Kidney epithelial cell (primary cell): ENCODE measurements around the gene DOCK11. TPM values are rescaled to one million over a fixed set of nuclear protein-coding genes. Genes with fewer than 3 reads are reported as not detected.

ENCODE experiments used
- DNase-seq: peaks from one replicate; pipeline ENCODE4 v3.0.0-alpha.2; 2010; ENCODE audit warnings: low read depth
- H3K27me3 ChIP-seq: 2 replicates; pipeline ENCODE4 v1.6.0; 2011; ENCODE audit warnings: low read length; ENCODE audit not compliant: control insufficient read depth, insufficient read depth
- H3K36me3 ChIP-seq: 2 replicates; pipeline ENCODE4 v1.5.1; 2011; ENCODE audit warnings: low read length; ENCODE audit not compliant: control insufficient read depth, insufficient read depth
- H3K4me3 ChIP-seq: 2 replicates; pipeline ENCODE4 v1.5.1; 2011; ENCODE audit warnings: low read depth, mild to moderate bottlenecking, control low read depth, low read length
- total RNA-seq: library from RNA; depleted of rRNA; stranded (reverse); fragments of >200 nt; gene quantifications from 2 replicates; pipeline ENCODE4 v1.2.3, GENCODE V29; 2015
- TF ChIP-seq, protein P1 (sequence below): IDR thresholded peaks from 2 replicates; pipeline ENCODE4 v1.5.1; 2011; ENCODE audit warnings: mild to moderate bottlenecking, moderate library complexity, low read length, control low read depth, inconsistent platforms; ENCODE audit not compliant: insufficient read depth, poor library complexity, severe bottlenecking

The DOCK11 gene
- total RNA-seq, 1 donor from 2014 or later = 10.9 TPM

DNA sequence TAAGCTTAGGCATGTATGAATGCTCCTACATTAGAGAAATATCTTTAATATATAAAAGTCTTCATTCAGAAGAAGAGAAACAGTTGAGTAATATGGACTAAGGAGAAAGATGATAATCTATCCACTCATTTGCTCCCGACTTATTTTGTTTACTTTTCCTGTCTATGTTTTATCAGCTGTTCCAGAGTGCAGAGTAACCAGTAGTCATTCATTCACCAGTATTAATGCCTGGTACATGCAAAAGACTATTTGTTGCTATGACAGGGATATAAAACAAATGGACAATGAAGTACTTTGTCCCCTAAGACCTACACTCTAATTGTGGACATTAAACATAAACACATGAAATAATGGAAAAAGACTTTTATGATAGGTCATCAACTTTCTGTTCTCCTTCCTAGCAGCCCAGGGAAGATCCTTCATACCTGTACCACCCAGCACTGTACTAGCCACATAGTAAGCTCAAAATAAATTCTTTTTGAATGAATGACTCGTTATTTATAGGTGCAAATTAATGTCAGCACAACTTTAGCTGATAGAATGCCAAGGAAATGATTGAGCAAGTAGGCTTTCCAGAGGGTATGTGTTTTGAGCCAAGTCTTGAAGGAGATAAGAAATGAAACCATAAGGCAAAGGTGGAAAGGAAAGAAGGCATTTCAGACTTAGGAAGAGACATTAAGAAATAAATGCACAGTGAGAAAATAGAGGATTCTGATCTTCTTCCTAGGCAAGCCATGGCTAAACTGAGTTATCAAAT is 186.8 kb downstream of the DOCK11 start:
- no peaks in the 10 kb centered on the region for H3K27me3 ChIP-seq

DNA sequence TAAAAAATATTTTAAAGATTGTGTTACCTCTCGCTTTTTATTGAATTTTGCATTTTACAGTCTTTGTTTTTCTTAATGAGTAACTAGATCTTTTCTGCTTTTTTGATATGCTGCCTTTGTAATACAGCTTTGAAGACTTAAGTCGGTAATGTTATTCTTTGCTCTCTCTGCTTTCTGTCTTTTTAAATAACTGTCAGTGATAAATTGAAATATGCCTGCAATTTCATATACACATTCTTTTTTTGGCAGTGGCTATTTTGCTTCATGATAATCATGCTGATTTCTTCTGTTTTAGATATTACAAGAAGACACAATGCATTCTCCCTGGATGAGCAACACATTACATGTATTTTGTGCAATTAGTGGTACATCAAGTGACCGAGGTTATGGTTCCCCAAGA is 189.8 kb downstream of the DOCK11 start:
- no peaks in the 10 kb centered on the region for H3K36me3 ChIP-seq
- H3K4me3 ChIP-seq = no peak overlapping the region
- H3K27me3 ChIP-seq = no peaks in the 10 kb centered on the region
- DNase-seq = no peak
- TF ChIP-seq, protein P1, sequence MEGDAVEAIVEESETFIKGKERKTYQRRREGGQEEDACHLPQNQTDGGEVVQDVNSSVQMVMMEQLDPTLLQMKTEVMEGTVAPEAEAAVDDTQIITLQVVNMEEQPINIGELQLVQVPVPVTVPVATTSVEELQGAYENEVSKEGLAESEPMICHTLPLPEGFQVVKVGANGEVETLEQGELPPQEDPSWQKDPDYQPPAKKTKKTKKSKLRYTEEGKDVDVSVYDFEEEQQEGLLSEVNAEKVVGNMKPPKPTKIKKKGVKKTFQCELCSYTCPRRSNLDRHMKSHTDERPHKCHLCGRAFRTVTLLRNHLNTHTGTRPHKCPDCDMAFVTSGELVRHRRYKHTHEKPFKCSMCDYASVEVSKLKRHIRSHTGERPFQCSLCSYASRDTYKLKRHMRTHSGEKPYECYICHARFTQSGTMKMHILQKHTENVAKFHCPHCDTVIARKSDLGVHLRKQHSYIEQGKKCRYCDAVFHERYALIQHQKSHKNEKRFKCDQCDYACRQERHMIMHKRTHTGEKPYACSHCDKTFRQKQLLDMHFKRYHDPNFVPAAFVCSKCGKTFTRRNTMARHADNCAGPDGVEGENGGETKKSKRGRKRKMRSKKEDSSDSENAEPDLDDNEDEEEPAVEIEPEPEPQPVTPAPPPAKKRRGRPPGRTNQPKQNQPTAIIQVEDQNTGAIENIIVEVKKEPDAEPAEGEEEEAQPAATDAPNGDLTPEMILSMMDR = no peak

More for the DNA sequence above, 186.8 kb downstream of the DOCK11 start:
- TF ChIP-seq, protein P1 = no peak
- Histone ChIP-seq H3K4me3 (no peak overlapping the region), H3K36me3 (no peaks in the 10 kb centered on the region)
- no peak for DNase-seq

DNA sequence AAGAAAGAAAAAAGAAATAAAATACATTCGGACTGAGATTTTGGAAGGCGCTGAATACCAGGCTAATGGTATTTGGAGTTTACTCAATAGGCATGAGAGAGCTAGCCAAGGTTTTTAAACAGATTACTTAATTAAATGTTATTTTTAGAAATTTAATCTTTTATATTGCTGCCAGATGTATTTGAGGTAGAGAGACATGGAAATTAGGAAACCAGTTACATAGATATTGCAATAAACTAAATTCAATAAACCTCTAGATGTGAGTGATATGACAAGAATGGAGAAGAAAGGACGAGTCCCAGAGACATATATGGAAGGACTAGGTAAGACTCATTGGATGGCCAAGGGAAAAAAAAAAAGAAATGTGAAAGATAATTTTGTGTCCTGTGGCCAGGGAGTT is 193.3 kb downstream of the DOCK11 start:
- TF ChIP-seq, protein P1 = no peak
- Histone ChIP-seq H3K4me3 (no peak overlapping the region), H3K27me3 (no peaks in the 10 kb centered on the region), H3K36me3 (no peaks in the 10 kb centered on the region)
- DNase-seq = no peak

DNA sequence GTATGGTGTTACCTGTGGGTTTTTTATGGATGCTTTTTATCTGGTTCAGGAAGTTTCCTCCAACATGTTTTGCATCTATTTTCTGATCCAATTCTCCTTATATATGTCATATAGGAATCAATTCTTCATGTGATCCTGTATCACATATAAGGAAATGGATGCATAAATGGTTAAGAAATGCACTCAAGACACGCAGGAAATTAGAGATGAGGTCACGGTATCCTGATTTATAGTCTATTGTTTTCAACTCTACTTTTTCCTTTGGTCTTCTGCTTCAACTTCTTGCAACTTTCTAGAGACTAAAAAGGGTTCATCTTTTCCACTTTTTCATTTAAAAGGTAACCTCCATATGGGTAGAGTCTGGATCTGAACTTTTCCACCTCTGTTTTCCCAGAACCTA is 198.2 kb downstream of the DOCK11 start:
- TF ChIP-seq, protein P1 = no peak
- Histone ChIP-seq H3K4me3 (no peak overlapping the region), H3K27me3 (no peaks in the 10 kb centered on the region), H3K36me3 (no peaks in the 10 kb centered on the region)
- no peak for DNase-seq

DNA sequence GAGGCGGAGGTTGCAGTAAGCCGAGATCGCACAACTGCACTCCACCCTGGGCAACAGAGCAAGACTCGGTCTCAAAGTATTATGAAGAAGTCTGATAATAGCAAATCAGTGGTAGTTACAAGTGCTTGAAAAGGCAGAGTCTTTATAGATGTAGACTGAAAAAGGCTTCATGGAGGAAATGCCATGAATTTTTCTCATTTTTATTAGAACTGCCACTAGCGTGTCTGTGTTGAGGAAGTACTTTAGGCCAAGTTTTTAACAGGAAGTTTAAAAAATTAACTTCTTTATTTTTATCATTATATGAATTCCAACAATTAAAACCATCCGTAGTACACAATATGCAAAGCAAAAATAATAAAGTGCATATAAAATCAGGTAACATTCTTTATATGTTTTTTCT is 199.0 kb downstream of the DOCK11 start:
- no peak for DNase-seq
- Histone ChIP-seq H3K36me3 (no peaks in the 10 kb centered on the region), H3K27me3 (no peaks in the 10 kb centered on the region), H3K4me3 (no peak overlapping the region)
- TF ChIP-seq, protein P1 = no peak

DNA sequence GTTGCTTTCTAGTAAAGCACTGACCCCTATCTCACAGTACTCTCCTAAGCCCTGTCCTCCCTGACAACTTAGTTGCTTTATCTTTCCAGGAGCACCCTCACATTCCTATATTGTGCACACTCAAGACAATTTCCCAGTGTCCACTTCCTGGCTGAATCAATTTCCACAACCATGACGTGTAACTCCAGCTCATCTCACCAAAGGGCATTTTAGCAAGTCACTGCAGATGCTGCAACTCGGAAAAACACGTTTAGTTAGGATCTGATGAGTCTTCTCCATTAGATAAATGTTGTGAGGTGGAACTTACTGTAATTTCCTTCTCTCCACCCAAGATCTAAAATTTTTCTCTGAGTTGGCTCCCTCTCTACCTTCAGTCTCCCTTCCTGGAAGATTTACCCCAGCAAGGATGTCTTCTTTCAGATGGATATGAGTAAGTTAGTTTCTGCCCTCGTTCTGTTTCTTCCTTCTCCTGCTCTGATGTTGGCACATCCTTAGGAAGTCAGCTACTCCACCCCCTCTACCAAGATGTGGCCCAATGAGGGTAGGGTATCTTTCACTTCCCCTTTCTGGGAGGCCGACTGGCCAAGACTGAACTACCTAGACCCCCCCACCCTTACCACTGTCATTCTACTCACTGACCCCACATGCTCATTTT is 203.0 kb downstream of the DOCK11 start:
- H3K36me3 ChIP-seq = no peaks in the 10 kb centered on the region
- H3K27me3 ChIP-seq = no peaks in the 10 kb centered on the region
- no peak for DNase-seq
- H3K4me3 ChIP-seq = no peak overlapping the region
- TF ChIP-seq, protein P1 = no peak
